Upper lobe of left lung (tissue), 4 donors: ENCODE results near the gene MYL4.

Experiments used
- EP300 ChIP-seq, 4 donors: sonication (generic); formaldehyde crosslinking; IDR thresholded peaks; one replicate each; pipeline ENCODE4 v1.5.1; 2017; ENCODE audit warnings: antibody characterized with exemption in 4 of 4, control low read depth in 2 of 4
- POLR2A ChIP-seq, 4 donors: fragments of 450-650 bp; IDR thresholded peaks; one replicate each; pipeline ENCODE4 v1.5.1; 2016 to 2017; ENCODE audit warnings: antibody characterized with exemption in 4 of 4, mild to moderate bottlenecking in 2 of 4
- POLR2AphosphoS5 ChIP-seq, 2 donors: sonication (generic); formaldehyde crosslinking; IDR thresholded peaks; one replicate each; pipeline ENCODE4 v1.5.1; 2017; ENCODE audit warnings: antibody characterized with exemption in 2 of 2
- TF ChIP-seq, protein P1 (sequence below), 6 experiments: fragments of 450-650 bp in 4 of 6; fragments of 200-600 bp in 2 of 6; sonication (generic) in 2 of 6; IDR thresholded peaks; one replicate each; pipeline ENCODE4 v1.5.1; 2016 to 2019; ENCODE audit warnings: antibody characterized with exemption in 6 of 6

DNA sequence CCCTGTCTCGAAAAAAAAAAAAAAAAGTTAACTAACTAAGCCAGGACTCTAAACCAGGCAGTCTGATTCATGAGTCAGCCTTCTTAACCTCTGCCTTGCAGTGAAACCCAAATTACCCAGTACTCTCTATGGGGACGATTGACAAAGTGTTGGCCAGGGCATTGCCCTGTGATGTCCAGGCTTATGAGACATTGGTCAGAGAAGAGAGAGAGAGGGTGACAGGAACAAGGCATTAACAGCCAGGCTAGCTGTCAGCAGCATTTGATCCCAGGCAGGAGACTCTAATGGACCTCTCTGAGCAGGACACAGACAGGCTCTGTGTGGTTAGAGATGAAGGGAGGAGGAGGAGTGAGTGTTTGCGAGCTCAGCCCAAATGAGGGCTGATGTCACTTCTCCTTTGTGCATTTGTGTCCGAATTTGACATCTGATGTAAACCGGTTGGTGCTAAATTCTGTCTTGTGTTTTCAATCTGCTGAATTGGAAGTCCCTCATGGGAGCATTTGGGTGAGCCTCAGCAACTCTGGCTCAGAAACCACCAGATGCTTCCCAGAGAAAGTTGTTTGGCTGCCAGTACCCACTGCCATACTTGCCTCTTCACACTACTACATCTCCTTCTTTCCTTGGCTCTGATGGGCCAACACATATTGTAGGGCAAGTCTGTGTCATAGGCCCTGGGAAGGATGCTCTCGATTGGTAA is 4.3 kb upstream of the MYL4 start:
- TF ChIP-seq, protein P1, sequence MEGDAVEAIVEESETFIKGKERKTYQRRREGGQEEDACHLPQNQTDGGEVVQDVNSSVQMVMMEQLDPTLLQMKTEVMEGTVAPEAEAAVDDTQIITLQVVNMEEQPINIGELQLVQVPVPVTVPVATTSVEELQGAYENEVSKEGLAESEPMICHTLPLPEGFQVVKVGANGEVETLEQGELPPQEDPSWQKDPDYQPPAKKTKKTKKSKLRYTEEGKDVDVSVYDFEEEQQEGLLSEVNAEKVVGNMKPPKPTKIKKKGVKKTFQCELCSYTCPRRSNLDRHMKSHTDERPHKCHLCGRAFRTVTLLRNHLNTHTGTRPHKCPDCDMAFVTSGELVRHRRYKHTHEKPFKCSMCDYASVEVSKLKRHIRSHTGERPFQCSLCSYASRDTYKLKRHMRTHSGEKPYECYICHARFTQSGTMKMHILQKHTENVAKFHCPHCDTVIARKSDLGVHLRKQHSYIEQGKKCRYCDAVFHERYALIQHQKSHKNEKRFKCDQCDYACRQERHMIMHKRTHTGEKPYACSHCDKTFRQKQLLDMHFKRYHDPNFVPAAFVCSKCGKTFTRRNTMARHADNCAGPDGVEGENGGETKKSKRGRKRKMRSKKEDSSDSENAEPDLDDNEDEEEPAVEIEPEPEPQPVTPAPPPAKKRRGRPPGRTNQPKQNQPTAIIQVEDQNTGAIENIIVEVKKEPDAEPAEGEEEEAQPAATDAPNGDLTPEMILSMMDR (IDR thresholded peaks at IDR 0.05): no peak
- TF ChIP-seq POLR2AphosphoS5 (IDR thresholded peaks at IDR 0.05) (no peak), POLR2A (IDR thresholded peaks at IDR 0.05) (no peak), EP300 (IDR thresholded peaks at IDR 0.05) (no peak)
